Osteocyte (in vitro differentiated cells): ENCODE measurements around the gene ATAD1. TPM values are rescaled to one million over a fixed set of nuclear protein-coding genes. Genes with fewer than 3 reads are reported as not detected.
A peak's percentile ranks its signal among the peaks of the same experiment; 100 is the strongest.

Experiments
- DNase-seq: peaks from one replicate; pipeline ENCODE4 v3.0.0; 2021; ENCODE audit warnings: mixed read lengths; ENCODE audit not compliant: unreplicated experiment; ENCODE audit errors: extremely low spot score
- H3K27ac Mint-ChIP-seq: one replicate; pipeline ENCODE4 v1.8.0; 2021; ENCODE audit warnings: mild to moderate bottlenecking, mixed read lengths; ENCODE audit not compliant: unreplicated experiment
- H3K27me3 Mint-ChIP-seq: one replicate; pipeline ENCODE4 v1.8.0; 2021; ENCODE audit warnings: mixed read lengths; ENCODE audit not compliant: unreplicated experiment
- H3K36me3 Mint-ChIP-seq: one replicate; pipeline ENCODE4 v1.8.0; 2021; ENCODE audit warnings: mixed read lengths; ENCODE audit not compliant: unreplicated experiment
- H3K4me1 Mint-ChIP-seq: one replicate; pipeline ENCODE4 v1.8.0; 2021; ENCODE audit warnings: mixed read lengths; ENCODE audit not compliant: unreplicated experiment
- H3K4me3 Mint-ChIP-seq: one replicate; pipeline ENCODE4 v1.8.0; 2021; ENCODE audit warnings: mild to moderate bottlenecking, moderate library complexity, mixed read lengths; ENCODE audit not compliant: unreplicated experiment
- H3K9me3 Mint-ChIP-seq: one replicate; pipeline ENCODE4 v1.8.0; 2021; ENCODE audit warnings: mixed read lengths; ENCODE audit not compliant: unreplicated experiment
- total RNA-seq: library from RNA; stranded (reverse); gene quantifications from 2 replicates; pipeline ENCODE4 v1.2.1, GENCODE V29; 2021
- TF ChIP-seq, protein P1 (sequence below): fragments of 200-600 bp; sonication (generic); IDR thresholded peaks from 2 replicates; pipeline ENCODE4 v1.5.0; 2021; ENCODE audit warnings: antibody characterized with exemption, mild to moderate bottlenecking, moderate library complexity

Gene ATAD1
- total RNA-seq, 1 donor from 2014 or later = 63.2 TPM

DNA sequence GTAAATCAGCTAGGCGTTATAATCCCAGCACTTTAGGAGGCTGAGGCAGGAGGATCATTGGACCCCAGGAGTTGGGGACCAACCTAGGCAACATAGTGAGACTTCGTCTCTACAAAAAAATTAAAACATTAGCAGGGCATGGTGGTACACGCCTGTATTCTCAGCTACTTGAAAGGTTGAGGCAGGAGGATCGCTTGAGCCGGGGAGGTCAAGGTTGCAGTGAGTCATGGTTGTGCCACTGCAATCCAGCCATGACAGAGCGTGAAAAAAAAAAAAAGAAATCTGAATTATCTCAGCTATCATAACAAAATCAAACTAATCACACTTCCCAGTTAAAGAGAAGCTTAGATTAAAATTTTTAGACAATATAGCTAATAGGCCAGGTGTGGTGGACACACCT is 35.3 kb downstream of the ATAD1 start:
- no peak overlapping the region for H3K4me3 Mint-ChIP-seq
- H3K4me1 Mint-ChIP-seq = peaks cover 5% of the 10 kb centered on the region
- H3K9me3 Mint-ChIP-seq = no peaks in the 10 kb centered on the region
- TF ChIP-seq, protein P1, sequence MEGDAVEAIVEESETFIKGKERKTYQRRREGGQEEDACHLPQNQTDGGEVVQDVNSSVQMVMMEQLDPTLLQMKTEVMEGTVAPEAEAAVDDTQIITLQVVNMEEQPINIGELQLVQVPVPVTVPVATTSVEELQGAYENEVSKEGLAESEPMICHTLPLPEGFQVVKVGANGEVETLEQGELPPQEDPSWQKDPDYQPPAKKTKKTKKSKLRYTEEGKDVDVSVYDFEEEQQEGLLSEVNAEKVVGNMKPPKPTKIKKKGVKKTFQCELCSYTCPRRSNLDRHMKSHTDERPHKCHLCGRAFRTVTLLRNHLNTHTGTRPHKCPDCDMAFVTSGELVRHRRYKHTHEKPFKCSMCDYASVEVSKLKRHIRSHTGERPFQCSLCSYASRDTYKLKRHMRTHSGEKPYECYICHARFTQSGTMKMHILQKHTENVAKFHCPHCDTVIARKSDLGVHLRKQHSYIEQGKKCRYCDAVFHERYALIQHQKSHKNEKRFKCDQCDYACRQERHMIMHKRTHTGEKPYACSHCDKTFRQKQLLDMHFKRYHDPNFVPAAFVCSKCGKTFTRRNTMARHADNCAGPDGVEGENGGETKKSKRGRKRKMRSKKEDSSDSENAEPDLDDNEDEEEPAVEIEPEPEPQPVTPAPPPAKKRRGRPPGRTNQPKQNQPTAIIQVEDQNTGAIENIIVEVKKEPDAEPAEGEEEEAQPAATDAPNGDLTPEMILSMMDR = no peak
- no peaks in the 10 kb centered on the region for H3K27me3 Mint-ChIP-seq
- no peak overlapping the region for H3K27ac Mint-ChIP-seq
- peaks cover 42% of the 10 kb centered on the region for H3K36me3 Mint-ChIP-seq
- no peak for DNase-seq

DNA sequence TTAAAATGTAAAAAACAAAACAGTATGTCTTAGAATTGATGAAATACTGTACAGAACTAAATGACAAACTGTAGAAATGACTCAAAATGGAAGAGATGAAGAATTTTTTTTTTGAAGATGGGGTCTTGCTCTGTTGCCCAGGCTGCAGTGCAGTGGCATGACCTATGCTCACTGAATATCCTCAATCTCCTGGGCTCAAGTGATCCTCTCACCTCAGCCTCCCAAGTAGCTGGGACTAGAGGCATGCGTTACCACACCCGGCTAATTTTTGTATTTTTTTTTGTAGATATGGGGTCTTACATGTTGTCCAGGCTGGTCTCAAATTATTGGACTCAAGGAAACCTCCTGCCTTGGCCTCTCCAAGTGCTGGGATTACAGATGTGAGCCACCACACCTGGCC is 36.5 kb downstream of the ATAD1 start:
- Mint-ChIP-seq H3K27me3 (no peaks in the 10 kb centered on the region), H3K4me1 (peaks cover 5% of the 10 kb centered on the region), H3K4me3 (no peak overlapping the region), H3K9me3 (no peaks in the 10 kb centered on the region), H3K36me3 (peaks cover 41% of the 10 kb centered on the region), H3K27ac (no peak overlapping the region)
- no peak for DNase-seq
- TF ChIP-seq, protein P1 = no peak

DNA sequence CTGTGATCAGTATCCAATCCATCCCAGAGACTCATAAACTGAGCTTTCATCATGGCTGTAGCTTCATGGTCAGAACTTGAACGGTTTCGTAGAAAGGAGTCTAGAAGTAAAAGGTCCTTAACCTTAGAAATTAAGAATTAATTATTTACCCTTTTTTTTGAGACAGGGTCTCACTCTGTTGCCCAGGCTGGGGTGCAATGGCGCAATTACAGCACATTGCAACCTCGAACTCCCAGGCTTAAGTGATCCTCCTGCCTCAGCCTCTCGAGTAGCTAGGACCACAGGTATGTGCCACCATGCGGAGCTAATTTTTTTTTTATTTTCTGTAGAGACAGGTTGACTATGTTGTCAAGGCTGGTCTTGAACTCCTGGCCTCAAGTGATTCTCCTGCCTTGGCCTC is 41.7 kb downstream of the ATAD1 start:
- H3K4me3 Mint-ChIP-seq = no peak overlapping the region
- TF ChIP-seq, protein P1 = no peak
- peaks cover 13% of the 10 kb centered on the region for H3K4me1 Mint-ChIP-seq
- no peaks in the 10 kb centered on the region for H3K27me3 Mint-ChIP-seq
- DNase-seq = no peak
- H3K36me3 Mint-ChIP-seq = peaks cover 20% of the 10 kb centered on the region
- H3K9me3 Mint-ChIP-seq = no peaks in the 10 kb centered on the region
- H3K27ac Mint-ChIP-seq = peak overlapping the region; percentile 89

DNA sequence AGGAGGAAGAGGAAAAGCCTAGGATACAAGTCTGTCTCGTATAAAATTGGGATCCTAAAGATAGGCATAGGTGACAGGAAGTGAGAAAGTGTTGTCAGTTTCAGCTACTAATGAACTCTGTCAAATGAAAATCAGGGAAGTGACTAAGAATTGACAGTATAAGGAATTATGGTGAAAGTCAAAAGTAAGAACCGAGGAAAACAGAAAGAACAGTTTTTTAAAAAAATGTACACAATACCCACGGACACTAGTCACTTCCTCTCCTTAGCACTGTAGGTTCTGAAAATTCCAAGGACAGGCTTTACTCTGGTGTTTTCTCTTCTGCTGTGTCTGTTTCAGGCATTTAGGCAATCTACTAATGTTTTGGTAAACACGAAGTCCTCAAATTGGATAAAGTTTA is 42.3 kb downstream of the ATAD1 start:
- H3K27me3 Mint-ChIP-seq = no peaks in the 10 kb centered on the region
- TF ChIP-seq, protein P1 = no peak
- no peaks in the 10 kb centered on the region for H3K9me3 Mint-ChIP-seq
- peaks cover 11% of the 10 kb centered on the region for H3K4me1 Mint-ChIP-seq
- peaks cover 14% of the 10 kb centered on the region for H3K36me3 Mint-ChIP-seq
- peak overlapping the region; percentile 89 for H3K27ac Mint-ChIP-seq
- no peak for DNase-seq
- peak overlapping the region; percentile 33 for H3K4me3 Mint-ChIP-seq

DNA sequence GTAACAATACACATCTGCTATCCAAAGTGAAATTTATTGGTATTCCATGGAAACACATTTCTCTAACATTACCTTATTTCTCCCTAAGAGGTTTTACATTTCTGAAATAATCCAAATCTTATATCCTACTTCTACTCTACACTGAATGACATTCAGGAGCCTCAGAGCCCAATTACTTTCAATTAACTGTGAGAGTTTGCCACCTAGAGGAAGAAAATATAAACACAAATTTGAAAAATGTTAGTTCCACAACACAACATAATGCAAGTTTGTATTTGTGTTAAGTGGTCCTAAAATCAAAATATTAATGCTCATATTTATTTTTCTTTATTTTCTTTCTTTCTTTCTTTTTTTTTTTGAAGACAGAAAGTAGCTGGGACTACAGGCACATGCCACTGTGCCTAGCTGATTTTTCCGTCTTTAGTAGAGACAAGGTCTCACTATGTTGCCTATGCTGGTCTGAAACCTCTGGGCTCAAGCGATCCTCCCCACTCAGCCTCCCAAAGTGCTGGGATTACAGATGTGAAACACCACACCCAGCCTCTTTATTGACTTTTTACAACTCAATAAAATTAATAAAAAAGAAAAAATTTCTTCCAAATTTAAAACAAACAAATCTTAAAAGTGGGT is 46.0 kb downstream of the ATAD1 start:
- Mint-ChIP-seq H3K9me3 (no peaks in the 10 kb centered on the region), H3K27me3 (no peaks in the 10 kb centered on the region), H3K4me1 (peaks cover 29% of the 10 kb centered on the region), H3K36me3 (peaks cover 27% of the 10 kb centered on the region), H3K27ac (no peak overlapping the region), H3K4me3 (no peak overlapping the region)
- TF ChIP-seq, protein P1 = peak; percentile 66
- DNase-seq = no peak
